ENCODE results near the gene ECSIT. TPM values are rescaled to one million over a fixed set of nuclear protein-coding genes. Genes with fewer than 3 reads are reported as not detected.

Gene ECSIT
- total RNA-seq, 2 experiments from 2014 or later = 27.2 to 27.4 TPM

DNA sequence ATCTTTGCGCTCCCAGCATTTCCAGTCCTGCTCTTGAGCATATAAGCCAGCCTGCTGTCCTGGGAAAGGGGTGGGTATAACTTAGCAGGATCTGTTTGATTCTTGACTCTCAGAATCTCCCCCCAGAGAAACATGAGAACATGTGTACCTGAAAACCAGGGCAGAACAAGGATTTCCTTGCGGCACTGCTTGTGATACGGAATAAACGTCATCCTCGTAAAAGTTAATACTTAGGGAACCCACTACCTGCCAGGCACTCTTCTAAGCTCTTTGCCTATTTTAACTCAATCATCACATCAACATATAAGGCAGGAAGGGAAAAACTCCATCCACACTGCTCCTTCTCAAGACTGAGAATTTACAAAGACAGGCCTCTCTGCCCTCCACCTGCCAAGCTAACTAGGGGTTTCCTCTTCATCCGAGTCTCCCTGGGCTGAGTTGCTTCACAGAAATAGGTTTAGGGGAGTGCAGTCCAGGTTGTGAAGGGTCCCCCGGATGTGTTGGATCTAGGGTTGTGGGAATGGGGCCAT is 24.4 kb downstream of the ECSIT start:
- Histone ChIP-seq H3K27ac (ENCODE audit: low read depth in 1 of 2, low read length in 2 of 2) (peak overlapping the region; percentile 21 to 96), H3K4me3 (ENCODE audit: low read length) (peak overlapping the region; percentile 71), H3K4me1 (ENCODE audit: insufficient read depth, low read length) (peaks cover 20% of the 10 kb centered on the region), H3K36me3 (ENCODE audit: insufficient read depth, low read length) (no peaks in the 10 kb centered on the region), H3K27me3 (ENCODE audit: control insufficient read depth in 1 of 2, insufficient read depth in 2 of 2, low read length in 2 of 2) (no peaks in the 10 kb centered on the region), H3K9me3 (ENCODE audit: control insufficient read depth in 1 of 2, insufficient read depth in 1 of 2, low read length in 2 of 2) (no peaks in the 10 kb centered on the region)
- H3K4me3 Mint-ChIP-seq = peak overlapping the region; percentile 89
- ATAC-seq (ENCODE audit: poor library complexity) (no peak), DNase-seq (no peak)
- H3K27ac Mint-ChIP-seq = peak overlapping the region; percentile 95
- no peaks in the 10 kb centered on the region for H3K9me3 Mint-ChIP-seq
- TF ChIP-seq, protein P1, sequence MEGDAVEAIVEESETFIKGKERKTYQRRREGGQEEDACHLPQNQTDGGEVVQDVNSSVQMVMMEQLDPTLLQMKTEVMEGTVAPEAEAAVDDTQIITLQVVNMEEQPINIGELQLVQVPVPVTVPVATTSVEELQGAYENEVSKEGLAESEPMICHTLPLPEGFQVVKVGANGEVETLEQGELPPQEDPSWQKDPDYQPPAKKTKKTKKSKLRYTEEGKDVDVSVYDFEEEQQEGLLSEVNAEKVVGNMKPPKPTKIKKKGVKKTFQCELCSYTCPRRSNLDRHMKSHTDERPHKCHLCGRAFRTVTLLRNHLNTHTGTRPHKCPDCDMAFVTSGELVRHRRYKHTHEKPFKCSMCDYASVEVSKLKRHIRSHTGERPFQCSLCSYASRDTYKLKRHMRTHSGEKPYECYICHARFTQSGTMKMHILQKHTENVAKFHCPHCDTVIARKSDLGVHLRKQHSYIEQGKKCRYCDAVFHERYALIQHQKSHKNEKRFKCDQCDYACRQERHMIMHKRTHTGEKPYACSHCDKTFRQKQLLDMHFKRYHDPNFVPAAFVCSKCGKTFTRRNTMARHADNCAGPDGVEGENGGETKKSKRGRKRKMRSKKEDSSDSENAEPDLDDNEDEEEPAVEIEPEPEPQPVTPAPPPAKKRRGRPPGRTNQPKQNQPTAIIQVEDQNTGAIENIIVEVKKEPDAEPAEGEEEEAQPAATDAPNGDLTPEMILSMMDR (IDR thresholded peaks at IDR 0.05) = no peak
- intact Hi-C loops (cut with DNase I, micrococcal nuclease) = loop anchor here (1.0 to 10.0 kb wide), 6 partner anchors 22 to 1190 kb away; partner anchors contain the start of genes ELOF1 (in 1 of the 2), EPOR (in 1 of the 2), FBXW9 (in 1 of the 2) and SWSAP1 (in 1 of the 2)
- ChIA-PET POLR2A (interaction anchor here (1.9 kb wide), 1 partner anchor 130 kb away, joined by 6 read pairs; the partner anchor contains the start of gene SWSAP1), CTCF (interaction anchor here (1.3 kb wide), 1 partner anchor 22 kb away, joined by 4 read pairs; no protein-coding TSS in a partner anchor)
- H3K27me3 Mint-ChIP-seq = no peaks in the 10 kb centered on the region
- peaks cover 14% of the 10 kb centered on the region for H3K4me1 Mint-ChIP-seq (ENCODE audit: low read depth)
- H3K36me3 Mint-ChIP-seq (ENCODE audit: low read depth) = peaks cover 21% of the 10 kb centered on the region

DNA sequence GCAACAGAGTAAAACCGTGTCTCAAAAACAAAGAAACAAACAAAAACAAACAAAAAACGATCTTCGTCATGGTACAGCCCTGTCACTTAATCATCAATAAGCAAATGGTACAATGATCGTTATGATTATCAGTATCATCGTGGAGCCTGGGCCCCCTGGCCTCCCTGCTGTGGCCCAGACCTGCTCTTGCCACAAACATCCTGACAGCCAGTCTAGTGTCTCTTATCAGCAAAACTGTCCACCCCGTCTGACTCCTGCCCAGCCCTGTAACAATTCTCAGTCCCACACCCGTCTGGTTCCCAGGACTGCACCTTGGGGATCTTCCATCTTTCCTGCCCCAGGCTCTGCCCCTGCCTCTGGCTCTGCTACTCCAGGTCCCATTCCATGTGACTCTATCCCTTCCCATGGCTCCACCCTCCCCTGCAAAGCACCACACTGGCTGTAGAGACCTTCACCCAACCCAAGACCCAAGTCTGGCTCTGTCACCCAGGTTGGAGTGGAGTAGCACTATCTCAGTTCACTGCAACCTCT is 29.0 kb downstream of the ECSIT start:
- H3K27ac ChIP-seq (ENCODE audit: low read depth in 1 of 2, low read length in 2 of 2) = no peak overlapping the region
- TF ChIP-seq, protein P1 (IDR thresholded peaks at IDR 0.05) = no peak
- no peaks in the 10 kb centered on the region for H3K27me3 ChIP-seq (ENCODE audit: control insufficient read depth in 1 of 2, insufficient read depth in 2 of 2, low read length in 2 of 2)
- Mint-ChIP-seq H3K4me3 (no peak overlapping the region), H3K4me1 (ENCODE audit: low read depth) (peaks cover 7% of the 10 kb centered on the region), H3K27ac (no peak overlapping the region), H3K36me3 (ENCODE audit: low read depth) (peaks cover 32% of the 10 kb centered on the region), H3K9me3 (no peaks in the 10 kb centered on the region), H3K27me3 (no peaks in the 10 kb centered on the region)
- intact Hi-C loops (cut with DNase I, micrococcal nuclease) = loop anchor here (10.0 kb wide), 2 partner anchors 125 to 1195 kb away; partner anchors contain the start of genes FBXW9 (in 1 of the 2) and SWSAP1 (in 1 of the 2)
- H3K4me3 ChIP-seq (ENCODE audit: low read length) = no peak overlapping the region
- POLR2A ChIA-PET = no interaction called here
- peaks cover 7% of the 10 kb centered on the region for H3K4me1 ChIP-seq (ENCODE audit: insufficient read depth, low read length)
- H3K9me3 ChIP-seq (ENCODE audit: control insufficient read depth in 1 of 2, insufficient read depth in 1 of 2, low read length in 2 of 2) = no peaks in the 10 kb centered on the region
- H3K36me3 ChIP-seq (ENCODE audit: insufficient read depth, low read length) = peaks cover 16% of the 10 kb centered on the region
- CTCF ChIA-PET = no interaction called here
- ATAC-seq (ENCODE audit: poor library complexity) (no peak), DNase-seq (no peak)

DNA sequence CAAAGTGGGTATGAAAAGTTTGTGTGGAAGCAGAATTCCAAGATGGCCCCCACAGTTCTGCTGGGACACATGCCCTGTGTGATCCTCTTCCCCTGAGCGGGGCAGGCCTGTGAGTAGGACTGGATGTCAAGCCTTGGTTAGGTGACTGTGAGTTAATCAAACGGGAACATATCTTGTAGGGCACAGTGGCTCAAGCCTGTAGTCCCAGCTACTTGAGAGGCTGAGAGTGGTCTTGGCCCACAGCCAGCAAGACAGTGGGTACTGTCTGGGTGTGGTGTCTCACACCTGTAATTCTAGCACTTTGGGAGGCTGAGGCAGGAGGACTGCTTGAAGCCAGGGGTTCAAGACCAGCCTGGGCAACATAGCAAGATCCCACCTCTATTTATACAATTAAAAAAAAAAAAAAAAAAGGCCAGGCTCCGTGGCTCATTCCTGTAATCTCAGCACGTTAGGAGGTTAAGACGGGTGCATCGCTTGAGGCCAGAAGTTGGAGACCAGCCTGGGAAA is 29.7 kb downstream of the ECSIT start:
- DNase-seq = no peak
- Mint-ChIP-seq H3K36me3 (ENCODE audit: low read depth) (peaks cover 25% of the 10 kb centered on the region), H3K4me3 (no peak overlapping the region), H3K4me1 (ENCODE audit: low read depth) (peaks cover under 1% of the 10 kb centered on the region), H3K27me3 (no peaks in the 10 kb centered on the region), H3K9me3 (no peaks in the 10 kb centered on the region), H3K27ac (no peak overlapping the region)
- ATAC-seq (ENCODE audit: poor library complexity) = no peak
- ChIA-PET CTCF (no interaction called here), POLR2A (no interaction called here)
- intact Hi-C loops (cut with DNase I, micrococcal nuclease) = no loop called here
- Histone ChIP-seq H3K4me1 (ENCODE audit: insufficient read depth, low read length) (peaks cover under 1% of the 10 kb centered on the region), H3K36me3 (ENCODE audit: insufficient read depth, low read length) (peaks cover 17% of the 10 kb centered on the region), H3K9me3 (ENCODE audit: control insufficient read depth in 1 of 2, insufficient read depth in 1 of 2, low read length in 2 of 2) (no peaks in the 10 kb centered on the region), H3K4me3 (ENCODE audit: low read length) (no peak overlapping the region), H3K27me3 (ENCODE audit: control insufficient read depth in 1 of 2, insufficient read depth in 2 of 2, low read length in 2 of 2) (no peaks in the 10 kb centered on the region), H3K27ac (ENCODE audit: low read depth in 1 of 2, low read length in 2 of 2) (no peak overlapping the region)
- TF ChIP-seq, protein P1 (IDR thresholded peaks at IDR 0.05) = no peak
